Smooth muscle cell (in vitro differentiated cells): Measurements from ENCODE around the gene SNTB2. TPM values are rescaled to one million over a fixed set of nuclear protein-coding genes. Genes with fewer than 3 reads are reported as not detected.

Experiments
- DNase-seq: peaks from one replicate; lab custom pipeline; 2025; ENCODE audit not compliant: unreplicated experiment; lab: John Stamatoyannopoulos, UW
- H2AFZ ChIP-seq: fragments of 200-600 bp; sonication (generic); 2 replicates; pipeline ENCODE4 v1.6.0; 2016; ENCODE audit warnings: antibody characterized with exemption, low read depth, mild to moderate bottlenecking
- H3F3A ChIP-seq: fragments of 200-600 bp; sonication (generic); 2 replicates; pipeline ENCODE4 v1.6.0; 2017; ENCODE audit warnings: antibody characterized with exemption, low read depth
- H3K27ac ChIP-seq: fragments of 200-600 bp; sonication (generic); 2 replicates; pipeline ENCODE4 v1.5.1; 2016; ENCODE audit warnings: low read depth, mild to moderate bottlenecking
- H3K27me3 ChIP-seq: fragments of 200-600 bp; sonication (generic); 2 replicates; pipeline ENCODE4 v1.6.1; 2016; ENCODE audit warnings: low read depth, mild to moderate bottlenecking
- H3K36me3 ChIP-seq: fragments of 200-600 bp; sonication (generic); 2 replicates; pipeline ENCODE4 v1.5.1; 2016; ENCODE audit warnings: low read depth
- H3K4me1 ChIP-seq: fragments of 200-600 bp; sonication (generic); 2 replicates; pipeline ENCODE4 v1.5.1; 2016; ENCODE audit warnings: low read depth
- H3K4me2 ChIP-seq: fragments of 200-600 bp; sonication (generic); 2 replicates; pipeline ENCODE4 v1.6.0; 2016; ENCODE audit warnings: mild to moderate bottlenecking
- H3K4me3 ChIP-seq: fragments of 200-600 bp; sonication (generic); 2 replicates; pipeline ENCODE4 v1.5.1; 2016; ENCODE audit warnings: mild to moderate bottlenecking
- H3K79me2 ChIP-seq: fragments of 200-600 bp; sonication (generic); 2 replicates; pipeline ENCODE4 v1.6.0; 2016; ENCODE audit warnings: low read depth, mild to moderate bottlenecking
- H3K9ac ChIP-seq: fragments of 200-600 bp; sonication (generic); 2 replicates; pipeline ENCODE4 v1.6.0; 2016; ENCODE audit warnings: low read depth
- H3K9me3 ChIP-seq: fragments of 200-600 bp; sonication (generic); replicated peaks from 2 replicates; pipeline ENCODE4 v1.5.1; 2016; ENCODE audit warnings: low read depth
- H4K20me1 ChIP-seq: fragments of 200-600 bp; sonication (generic); 2 replicates; pipeline ENCODE4 v1.6.0; 2016; ENCODE audit warnings: low read depth
- CTCF ChIP-seq: fragments of 200-600 bp; sonication (generic); IDR thresholded peaks from 2 replicates; pipeline ENCODE4 v1.5.1; 2017; ENCODE audit warnings: borderline replicate concordance, mild to moderate bottlenecking, antibody characterized with exemption; ENCODE audit not compliant: insufficient read depth, poor library complexity, severe bottlenecking
- WGBS: methylation state at CpG from one replicate; pipeline ENCODE4 v1.1.7; 2016; ENCODE audit warnings: low lambda C conversion rate; 5-methylcytosine and 5-hydroxymethylcytosine counted together
- polyA plus RNA-seq: library from polyadenylated mRNA; unstranded; fragments of >200 nt; fragmentation: Nextera tagmentation; extraction: Ambion mirVana; gene quantifications from 2 replicates; pipeline ENCODE4 v1.2.1, GENCODE V29; 2016
- total RNA-seq: library from RNA; depleted of rRNA; stranded (reverse); fragments of >200 nt; gene quantifications from 2 replicates; pipeline ENCODE4 v1.2.3, GENCODE V29; 2014

SNTB2 gene
- total and polyA plus RNA-seq, 2 experiments from 2014 or later = 17.1 to 25.9 TPM

GRCh38 chr16:69236319-69236718, 49.4 kb downstream of the SNTB2 start:
- no peak overlapping the region for H3K9ac ChIP-seq
- H3K4me2 ChIP-seq = no peak overlapping the region
- no peaks in the 10 kb centered on the region for H3K4me1 ChIP-seq
- no peak overlapping the region for H3K27ac ChIP-seq
- H3K36me3 ChIP-seq = no peaks in the 10 kb centered on the region
- H3F3A ChIP-seq = no peaks in the 10 kb centered on the region
- no peak overlapping the region for H2AFZ ChIP-seq
- H3K27me3 ChIP-seq = no peaks in the 10 kb centered on the region
- H4K20me1 ChIP-seq = peaks cover 64% of the 10 kb centered on the region
- DNase-seq = no peak
- no peak overlapping the region for H3K4me3 ChIP-seq
- H3K9me3 ChIP-seq = no peaks in the 10 kb centered on the region
- no peak for TF ChIP-seq CTCF
- H3K79me2 ChIP-seq = peaks cover 10% of the 10 kb centered on the region

- Histone ChIP-seq H3K4me3 (no peak overlapping the region), H4K20me1 (peaks cover 70% of the 10 kb centered on the region), H3K36me3 (no peaks in the 10 kb centered on the region), H3K27me3 (no peaks in the 10 kb centered on the region), H3K9me3 (no peaks in the 10 kb centered on the region), H3K9ac (no peak overlapping the region), H3K4me1 (no peaks in the 10 kb centered on the region), H3K27ac (no peak overlapping the region), H2AFZ (no peak overlapping the region), H3K4me2 (no peak overlapping the region), H3K79me2 (peaks cover 10% of the 10 kb centered on the region), H3F3A (no peaks in the 10 kb centered on the region)
- no peak for TF ChIP-seq CTCF
- no peak for DNase-seq
- 98% methylated on average over 2 of the region's 3 CpGs for WGBS
Measured at GRCh38 chr16:69237296-69237695, 50.3 kb downstream of the SNTB2 start.

GRCh38 chr16:69239851-69240250, 52.9 kb downstream of the SNTB2 start:
- H3K27ac ChIP-seq = no peak overlapping the region
- no peak for TF ChIP-seq CTCF
- no peaks in the 10 kb centered on the region for H3K27me3 ChIP-seq
- H2AFZ ChIP-seq = no peak overlapping the region
- no peak overlapping the region for H3K4me3 ChIP-seq
- no peaks in the 10 kb centered on the region for H3K4me1 ChIP-seq
- H4K20me1 ChIP-seq = peaks cover 76% of the 10 kb centered on the region
- no peaks in the 10 kb centered on the region for H3K9me3 ChIP-seq
- DNase-seq = no peak
- H3K4me2 ChIP-seq = no peak overlapping the region
- 94% methylated on average over 1 of the region's 1 CpG for WGBS
- H3K36me3 ChIP-seq = no peaks in the 10 kb centered on the region
- peaks cover 4% of the 10 kb centered on the region for H3K79me2 ChIP-seq
- no peak overlapping the region for H3K9ac ChIP-seq
- H3F3A ChIP-seq = no peaks in the 10 kb centered on the region

- H3K4me2 ChIP-seq = no peak overlapping the region
- 78% methylated on average over 2 of the region's 2 CpGs for WGBS
Measured at GRCh38 chr16:69240331-69240730, 53.4 kb downstream of the SNTB2 start.

More at GRCh38 chr16:69240331-69240730, 53.4 kb downstream of the SNTB2 start:
- H3K9me3 ChIP-seq = no peaks in the 10 kb centered on the region
- no peak overlapping the region for H3K9ac ChIP-seq
- peaks cover 2% of the 10 kb centered on the region for H3K79me2 ChIP-seq
- no peaks in the 10 kb centered on the region for H3K36me3 ChIP-seq
- DNase-seq = no peak
- no peaks in the 10 kb centered on the region for H3K27me3 ChIP-seq
- no peak overlapping the region for H3K4me3 ChIP-seq
- peaks cover 73% of the 10 kb centered on the region for H4K20me1 ChIP-seq
- H3F3A ChIP-seq = no peaks in the 10 kb centered on the region
- no peak overlapping the region for H2AFZ ChIP-seq
- H3K4me1 ChIP-seq = no peaks in the 10 kb centered on the region
- no peak for TF ChIP-seq CTCF
- no peak overlapping the region for H3K27ac ChIP-seq
